OCI-LY1 (cell line): ENCODE results near the gene LCAT.

Source experiments
- H2AFZ ChIP-seq: fragments of 200-600 bp; sonication (generic), shearing (Covaris generic); 2 replicates; pipeline ENCODE4 v1.6.0; 2014; ENCODE audit warnings: antibody characterized with exemption, mild to moderate bottlenecking, low read length
- H3F3A ChIP-seq: fragments of 200-600 bp; sonication (generic), shearing (Covaris generic); 2 replicates; pipeline ENCODE4 v1.6.0; 2014; ENCODE audit warnings: mild to moderate bottlenecking, antibody characterized with exemption, low read length, moderate library complexity; ENCODE audit not compliant: insufficient read depth
- H3K27ac ChIP-seq: fragments of 200-600 bp; sonication (generic); 2 replicates; pipeline ENCODE4 v1.5.1; 2014; ENCODE audit warnings: low read length, mixed run types, mild to moderate bottlenecking, low read depth; ENCODE audit not compliant: poor library complexity, severe bottlenecking
- H3K27me3 ChIP-seq: fragments of 200-600 bp; sonication (generic); 2 replicates; pipeline ENCODE4 v1.6.0; 2014; ENCODE audit warnings: antibody characterized with exemption, mild to moderate bottlenecking, low read length, moderate library complexity; ENCODE audit not compliant: insufficient read depth
- H3K36me3 ChIP-seq: fragments of 200-600 bp; sonication (generic); 2 replicates; pipeline ENCODE4 v1.6.1; 2014; ENCODE audit warnings: mild to moderate bottlenecking, antibody characterized with exemption, low read length, moderate library complexity, mixed read lengths; ENCODE audit not compliant: insufficient read depth
- H3K4me1 ChIP-seq: fragments of 200-600 bp; sonication (generic); 2 replicates; pipeline ENCODE4 v1.5.1; 2014; ENCODE audit warnings: mild to moderate bottlenecking, low read length, moderate library complexity; ENCODE audit not compliant: insufficient read depth, severe bottlenecking
- H3K4me2 ChIP-seq: fragments of 200-600 bp; sonication (generic), shearing (Covaris generic); 2 replicates; pipeline ENCODE4 v1.6.1; 2014; ENCODE audit warnings: low read length
- H3K4me3 ChIP-seq: fragments of 200-600 bp; sonication (generic); 2 replicates; pipeline ENCODE4 v1.5.1; 2014; ENCODE audit warnings: low read length, low read depth, mild to moderate bottlenecking, mixed read lengths; ENCODE audit not compliant: poor library complexity, severe bottlenecking
- H3K79me2 ChIP-seq: fragments of 200-600 bp; shearing (Covaris generic); 2 replicates; pipeline ENCODE4 v1.6.1; 2016; ENCODE audit warnings: mixed run types, low read length, mixed read lengths; ENCODE audit not compliant: insufficient read depth
- H3K9ac ChIP-seq: fragments of 200-600 bp; sonication (generic), shearing (Covaris generic); 2 replicates; pipeline ENCODE4 v1.6.1; 2014; ENCODE audit warnings: mild to moderate bottlenecking, low read length, mixed read lengths
- H3K9me2 ChIP-seq: fragments of 200-600 bp; sonication (generic), shearing (Covaris generic); 2 replicates; pipeline ENCODE4 v1.6.1; 2014; ENCODE audit warnings: low read depth, mild to moderate bottlenecking, low read length, mixed read lengths
- H3K9me3 ChIP-seq: fragments of 200-600 bp; shearing (Covaris generic); 2 replicates; pipeline ENCODE4 v1.6.1; 2014; ENCODE audit warnings: low read length, mixed read lengths
- H4K20me1 ChIP-seq: fragments of 200-600 bp; sonication (generic), shearing (Covaris generic); 2 replicates; pipeline ENCODE4 v1.6.0; 2016; ENCODE audit warnings: mild to moderate bottlenecking, low read length; ENCODE audit not compliant: insufficient read depth
- EZH2 ChIP-seq: fragments of 200-600 bp; sonication (generic), shearing (Covaris generic); IDR thresholded peaks from 2 replicates; pipeline ENCODE4 v1.8.0; 2017; ENCODE audit warnings: borderline replicate concordance, mixed run types, mild to moderate bottlenecking, antibody characterized with exemption, low read length, moderate library complexity, mixed read lengths
- TF ChIP-seq, protein P1 (sequence below): fragments of 200-600 bp; sonication (generic), shearing (Covaris generic); IDR thresholded peaks from 2 replicates; pipeline ENCODE4 v1.5.1; 2017; ENCODE audit warnings: mild to moderate bottlenecking, antibody characterized with exemption, low read length, moderate library complexity, mixed read lengths

Gene LCAT

DNA sequence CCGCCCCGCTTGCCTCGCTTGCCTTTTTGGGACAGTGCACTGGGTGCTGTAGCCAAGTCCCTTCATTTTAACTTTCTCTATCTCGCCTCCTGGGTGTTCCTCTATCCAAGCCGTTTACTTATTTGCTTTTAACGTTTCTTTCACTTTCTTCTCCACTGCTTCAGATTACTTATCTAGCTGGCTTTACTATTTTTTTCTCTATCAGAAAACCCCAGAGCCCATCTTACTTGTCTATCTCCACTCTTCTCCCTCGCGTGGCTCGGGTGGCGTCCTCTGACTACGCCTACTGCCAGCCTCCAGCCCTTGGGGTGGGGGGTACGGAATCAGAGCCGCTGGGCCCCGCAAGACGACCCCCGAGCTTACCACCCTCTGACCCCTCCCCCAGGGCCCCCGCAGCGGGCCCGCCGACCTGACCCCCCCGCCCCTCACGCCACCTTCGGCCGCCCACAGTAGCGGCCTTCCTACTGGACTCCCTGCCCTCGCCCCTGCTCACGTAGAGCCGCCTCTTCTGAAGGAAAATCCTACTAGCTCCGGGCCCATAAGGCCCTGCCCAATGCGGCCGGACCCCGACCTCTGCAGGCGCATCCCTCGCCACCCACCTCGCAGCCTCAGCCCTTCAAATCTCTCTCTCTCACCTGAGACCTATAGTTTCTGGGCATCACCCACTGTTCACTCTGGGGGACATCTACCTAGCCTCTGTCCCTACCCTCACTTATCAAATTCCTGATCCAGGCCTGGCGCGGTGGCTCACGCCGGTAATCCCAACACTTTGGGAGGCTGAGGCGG, 25.5 kb upstream of the LCAT start:
- no peak for TF ChIP-seq EZH2
- TF ChIP-seq, protein P1, sequence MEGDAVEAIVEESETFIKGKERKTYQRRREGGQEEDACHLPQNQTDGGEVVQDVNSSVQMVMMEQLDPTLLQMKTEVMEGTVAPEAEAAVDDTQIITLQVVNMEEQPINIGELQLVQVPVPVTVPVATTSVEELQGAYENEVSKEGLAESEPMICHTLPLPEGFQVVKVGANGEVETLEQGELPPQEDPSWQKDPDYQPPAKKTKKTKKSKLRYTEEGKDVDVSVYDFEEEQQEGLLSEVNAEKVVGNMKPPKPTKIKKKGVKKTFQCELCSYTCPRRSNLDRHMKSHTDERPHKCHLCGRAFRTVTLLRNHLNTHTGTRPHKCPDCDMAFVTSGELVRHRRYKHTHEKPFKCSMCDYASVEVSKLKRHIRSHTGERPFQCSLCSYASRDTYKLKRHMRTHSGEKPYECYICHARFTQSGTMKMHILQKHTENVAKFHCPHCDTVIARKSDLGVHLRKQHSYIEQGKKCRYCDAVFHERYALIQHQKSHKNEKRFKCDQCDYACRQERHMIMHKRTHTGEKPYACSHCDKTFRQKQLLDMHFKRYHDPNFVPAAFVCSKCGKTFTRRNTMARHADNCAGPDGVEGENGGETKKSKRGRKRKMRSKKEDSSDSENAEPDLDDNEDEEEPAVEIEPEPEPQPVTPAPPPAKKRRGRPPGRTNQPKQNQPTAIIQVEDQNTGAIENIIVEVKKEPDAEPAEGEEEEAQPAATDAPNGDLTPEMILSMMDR: no peak
- peaks cover 33% of the 10 kb centered on the region for H3K4me1 ChIP-seq
- peak overlapping the region; percentile 81 for H3K4me2 ChIP-seq
- no peaks in the 10 kb centered on the region for H3K9me3 ChIP-seq
- H3K27ac ChIP-seq: no peak overlapping the region
- H3K9ac ChIP-seq: peak overlapping the region; percentile 63
- H3K9me2 ChIP-seq: no peaks in the 10 kb centered on the region
- no peaks in the 10 kb centered on the region for H3F3A ChIP-seq
- no peaks in the 10 kb centered on the region for H3K36me3 ChIP-seq
- H3K4me3 ChIP-seq: peak overlapping the region; percentile 72
- H4K20me1 ChIP-seq: no peaks in the 10 kb centered on the region
- no peaks in the 10 kb centered on the region for H3K79me2 ChIP-seq
- H2AFZ ChIP-seq: no peak overlapping the region
- no peaks in the 10 kb centered on the region for H3K27me3 ChIP-seq

DNA sequence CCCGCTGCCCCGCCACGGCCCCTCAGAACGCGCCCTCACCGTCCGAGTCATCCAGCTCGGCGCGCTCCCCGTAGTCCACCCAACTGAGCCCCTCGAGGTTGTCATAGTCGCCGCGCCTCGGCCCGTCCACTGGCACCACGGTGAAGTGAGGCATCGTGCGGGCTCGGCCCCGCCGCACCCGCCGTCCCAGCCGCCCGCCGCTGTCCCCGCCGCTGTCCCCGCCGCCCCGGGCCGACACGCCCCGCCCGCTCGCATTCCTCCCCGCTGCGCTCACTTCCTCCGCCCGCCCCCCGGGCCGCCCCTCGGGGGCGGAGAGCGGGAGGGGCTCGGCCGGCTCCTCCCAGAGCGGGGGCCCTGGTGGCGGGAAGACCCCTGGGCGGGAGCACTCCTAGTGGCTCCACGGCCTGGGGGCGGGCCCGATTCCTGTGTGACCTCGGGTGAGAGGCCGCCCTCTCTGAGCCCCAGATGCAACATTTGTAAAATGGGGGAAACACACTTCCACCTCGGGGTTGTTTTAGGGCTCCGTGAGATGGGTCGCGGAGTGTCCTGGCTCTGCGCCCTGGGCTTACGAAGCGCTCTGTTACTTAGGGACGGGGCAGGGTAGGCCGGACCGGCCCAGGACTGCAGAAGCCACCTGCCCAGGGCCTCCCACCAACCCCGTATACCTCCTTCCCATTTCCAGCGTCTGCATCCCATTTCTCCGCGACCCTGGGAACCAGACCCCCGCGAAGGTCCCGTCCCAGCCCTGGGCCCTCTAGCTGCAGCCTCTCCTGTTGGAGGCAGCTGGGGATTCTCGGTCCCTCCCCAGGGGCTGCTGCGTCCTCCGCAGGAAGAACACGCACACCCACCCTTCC, 24.7 kb upstream of the LCAT start, which contains the start of gene SLC12A4:
Gene SLC12A4, minus strand, starts transcription at position 238 of the 854 bp plus-strand sequence. Its CDS starts 84 bp downstream, at position 154.
- Histone ChIP-seq H3K27me3 (no peaks in the 10 kb centered on the region), H3K4me1 (peaks cover 33% of the 10 kb centered on the region), H4K20me1 (no peaks in the 10 kb centered on the region), H3K4me2 (peak within 1 kb of the TSS; percentile 81), H3K9ac (peak within 1 kb of the TSS; percentile 63), H3F3A (no peaks in the 10 kb centered on the region), H3K79me2 (no peaks in the 10 kb centered on the region), H3K4me3 (peak within 1 kb of the TSS; percentile 72), H3K9me2 (no peaks in the 10 kb centered on the region), H3K36me3 (no peaks in the 10 kb centered on the region), H3K9me3 (no peaks in the 10 kb centered on the region), H2AFZ (no peak within 1 kb of the TSS), H3K27ac (no peak within 1 kb of the TSS)
- TF ChIP-seq EZH2: no peak
- TF ChIP-seq, protein P1: no peak

DNA sequence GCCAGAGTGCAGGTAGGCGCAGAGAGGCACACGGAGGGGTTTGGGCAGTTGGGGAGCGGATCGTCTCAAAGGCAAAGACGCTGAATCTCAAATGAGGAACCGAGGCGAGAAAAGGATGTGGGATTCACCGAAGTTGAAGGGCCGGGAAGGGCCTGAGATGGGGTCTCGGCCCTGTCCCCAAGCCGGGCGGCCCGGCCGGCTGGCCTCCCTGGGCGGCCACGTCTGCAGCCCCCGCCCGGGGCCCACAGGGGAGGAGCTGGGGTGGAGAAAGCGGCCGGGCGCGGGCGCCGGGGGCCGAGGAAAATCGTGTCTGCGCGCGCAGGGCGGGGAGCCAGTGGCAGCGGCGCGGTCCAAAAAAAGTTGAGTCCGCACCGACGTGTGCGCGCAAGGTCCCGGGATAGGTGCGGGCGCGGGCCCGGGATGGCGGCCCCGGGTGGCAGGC, 24.1 kb upstream of the LCAT start:
- no peak overlapping the region for H2AFZ ChIP-seq

More for the DNA sequence above, 24.1 kb upstream of the LCAT start:
- no peak overlapping the region for H3K27ac ChIP-seq
- H3K9ac ChIP-seq: peak overlapping the region; percentile 61
- H3K9me2 ChIP-seq: no peaks in the 10 kb centered on the region
- peak overlapping the region; percentile 81 for H3K4me2 ChIP-seq
- no peaks in the 10 kb centered on the region for H3K36me3 ChIP-seq
- H3K79me2 ChIP-seq: no peaks in the 10 kb centered on the region
- H3F3A ChIP-seq: no peaks in the 10 kb centered on the region
- no peaks in the 10 kb centered on the region for H4K20me1 ChIP-seq
- no peak for TF ChIP-seq EZH2
- TF ChIP-seq, protein P1: no peak
- no peaks in the 10 kb centered on the region for H3K9me3 ChIP-seq
- no peaks in the 10 kb centered on the region for H3K27me3 ChIP-seq
- peaks cover 33% of the 10 kb centered on the region for H3K4me1 ChIP-seq
- peak overlapping the region; percentile 72 for H3K4me3 ChIP-seq
